ENCODE measurements around the gene SIGLEC1.

The SIGLEC1 gene

DNA sequence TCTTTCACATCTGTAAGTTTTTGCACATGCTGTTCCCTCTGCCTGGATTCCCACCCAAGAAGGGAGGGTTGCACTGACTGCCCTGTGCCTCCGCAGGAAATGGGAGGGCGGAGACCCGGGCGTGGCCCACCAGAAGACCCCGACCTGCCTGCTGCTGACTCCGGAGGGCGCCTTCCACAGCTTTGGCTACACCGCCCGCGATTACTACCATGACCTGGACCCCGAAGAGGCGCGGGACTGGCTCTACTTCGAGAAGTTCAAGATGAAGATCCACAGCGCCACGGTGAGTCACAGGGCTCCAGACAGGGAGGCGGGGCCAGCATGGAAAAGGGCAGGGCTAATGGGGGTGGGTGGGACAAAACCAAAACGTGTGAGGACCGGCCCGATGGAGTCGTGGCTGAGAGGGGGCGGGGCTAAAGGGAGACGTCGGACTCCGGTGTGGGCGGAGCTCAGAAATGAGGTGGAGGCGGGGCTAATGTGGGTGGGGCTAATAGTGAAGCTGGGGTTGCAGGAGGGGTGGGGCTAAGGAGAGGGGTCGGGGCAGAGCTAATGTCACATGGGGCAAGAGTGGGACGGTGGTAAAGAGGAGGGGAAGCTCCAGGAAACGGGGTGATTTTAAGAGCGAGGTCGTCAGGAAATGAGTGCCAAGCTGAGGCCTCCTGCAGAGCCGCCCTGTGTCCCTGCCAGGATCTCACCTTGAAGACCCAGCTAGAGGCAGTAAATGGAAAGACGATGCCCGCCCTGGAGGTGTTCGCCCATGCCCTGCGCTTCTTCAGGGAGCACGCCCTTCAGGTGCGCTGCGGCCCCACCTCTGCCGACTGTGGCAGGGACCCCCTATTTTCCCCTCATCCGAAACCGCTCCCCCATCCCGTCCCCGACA lies 32.6 kb upstream of the SIGLEC1 start:
- peak; percentile 80 for DNase-seq (ENCODE audit: low spot score)

- no peak for DNase-seq (ENCODE audit: low spot score)
Measured at GRCh38 chr20:3744037-3744436, 31.6 kb upstream of the SIGLEC1 start.

- DNase-seq (ENCODE audit: low spot score): no peak
Measured at GRCh38 chr20:3743251-3743650, 30.9 kb upstream of the SIGLEC1 start.

GRCh38 chr20:3741836-3742458 lies 29.5 kb upstream of the SIGLEC1 start:
- no peak for DNase-seq (ENCODE audit: low spot score)

GRCh38 chr20:3740615-3741301 lies 28.4 kb upstream of the SIGLEC1 start:
- no peak for DNase-seq (ENCODE audit: low spot score)

GRCh38 chr20:3739926-3740451 lies 27.6 kb upstream of the SIGLEC1 start:
- DNase-seq (ENCODE audit: low spot score): no peak

- no peak for DNase-seq (ENCODE audit: low spot score)
Measured at GRCh38 chr20:3739054-3739925, 26.9 kb upstream of the SIGLEC1 start.

DNA sequence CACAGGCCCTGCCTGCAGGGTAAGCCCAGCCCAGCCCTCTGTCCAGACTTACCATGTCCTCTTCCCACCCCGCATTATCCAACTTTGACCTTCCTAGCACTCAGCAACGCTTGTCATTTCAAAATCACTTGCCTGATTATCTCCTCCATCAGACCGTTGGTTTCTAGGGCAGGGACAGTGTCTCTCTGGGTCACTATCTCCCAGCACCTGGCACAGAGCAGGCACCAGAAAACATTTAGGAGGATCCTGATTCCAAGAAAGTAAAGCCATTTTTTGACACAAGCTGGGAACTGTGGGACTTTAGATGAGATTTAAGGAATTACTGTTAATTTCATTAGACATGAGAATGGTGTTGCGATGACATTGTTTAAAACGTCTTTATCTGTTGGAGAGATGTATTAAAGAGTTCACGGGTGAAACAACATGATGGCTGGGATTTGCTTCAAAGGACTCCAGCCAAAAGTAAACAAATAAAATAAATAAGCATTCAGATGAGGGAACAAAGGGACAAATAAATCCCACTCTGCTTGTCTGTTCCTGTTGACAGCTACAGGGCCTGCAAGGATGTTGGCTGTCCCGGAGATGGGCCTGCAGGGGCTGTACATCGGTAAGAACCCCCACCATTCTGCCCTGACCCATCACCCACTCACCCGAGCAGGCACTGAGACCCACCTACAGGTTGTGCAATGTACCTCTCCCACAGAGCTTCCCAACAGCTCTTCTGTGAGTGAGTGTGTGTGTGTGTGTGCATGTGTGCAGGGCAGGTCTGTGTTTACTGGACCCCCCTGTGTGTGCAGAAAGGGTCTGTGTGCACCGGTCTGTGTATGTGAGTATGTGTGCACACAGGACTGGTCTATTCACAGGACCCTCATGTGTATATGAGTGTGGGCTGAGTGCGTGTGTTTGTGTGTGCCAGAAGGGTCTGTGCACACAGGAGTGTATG lies 26.0 kb upstream of the SIGLEC1 start:
- no peak for DNase-seq (ENCODE audit: low spot score)

DNA sequence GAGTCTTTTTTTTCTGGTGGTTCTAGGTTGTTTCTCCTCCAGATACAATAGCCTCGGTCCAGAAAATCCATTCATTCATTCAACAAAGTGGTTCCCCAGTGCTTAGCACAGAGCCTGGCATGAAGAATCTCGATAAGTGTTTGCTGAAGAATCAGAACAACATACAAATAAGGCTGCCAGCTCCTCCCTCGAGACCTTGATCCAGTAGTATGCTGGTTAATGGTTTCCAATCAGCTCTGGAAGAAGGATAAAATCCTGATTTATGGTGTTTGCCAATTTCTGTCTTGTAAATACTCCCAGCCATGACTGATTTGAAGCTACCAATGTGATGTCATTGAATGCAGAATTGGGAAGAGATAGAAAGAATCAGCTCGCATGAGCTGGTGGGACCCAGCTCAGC lies 23.4 kb upstream of the SIGLEC1 start:
- DNase-seq (ENCODE audit: low spot score): no peak

DNA sequence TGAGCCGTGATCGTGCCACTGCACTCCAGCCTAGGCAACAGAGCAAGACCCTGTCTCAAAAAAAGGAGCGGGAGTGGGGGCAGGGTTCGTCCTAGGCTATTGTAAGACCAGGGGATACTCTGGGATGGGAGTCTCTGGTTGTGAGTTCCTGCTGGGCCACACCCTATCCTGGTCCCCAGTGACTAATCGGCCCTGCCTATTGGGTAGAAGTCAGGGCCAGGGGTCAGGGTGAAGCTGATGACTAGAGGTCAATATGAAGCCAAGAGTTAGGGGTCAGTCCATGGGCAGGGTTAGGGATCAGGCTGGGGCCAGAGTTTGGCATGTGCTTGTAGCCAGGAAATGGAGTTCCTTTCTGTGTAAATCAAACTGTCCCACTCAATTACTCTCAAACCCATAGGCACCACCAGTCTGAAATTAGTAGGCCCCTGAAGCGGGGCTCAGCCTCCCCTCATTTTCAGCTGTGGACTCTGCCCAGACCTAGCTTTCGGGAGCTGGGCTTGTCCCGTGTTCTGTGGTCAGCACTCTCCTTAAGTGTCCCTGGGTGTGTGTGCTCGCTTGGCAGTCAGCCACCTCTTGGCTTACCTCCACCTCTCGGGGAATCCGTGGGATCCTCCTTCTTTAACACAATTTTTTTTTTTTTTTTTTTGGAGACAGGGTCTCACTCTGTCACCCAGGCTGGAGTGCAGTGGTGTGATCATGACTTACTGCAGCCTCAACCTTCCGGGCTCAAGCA lies 21.9 kb upstream of the SIGLEC1 start:
- peak; percentile 35 for DNase-seq (ENCODE audit: low spot score)

GRCh38 chr20:3733119-3733995 lies 21.0 kb upstream of the SIGLEC1 start:
- no peak for DNase-seq (ENCODE audit: low spot score)

GRCh38 chr20:3732327-3733118 lies 20.1 kb upstream of the SIGLEC1 start, which contains the start of gene HSPA12B:
Gene HSPA12B, plus strand, starts transcription at chr20:3732685. Its CDS starts 5,990 bp downstream, at chr20:3738675.
- DNase-seq (ENCODE audit: low spot score): no peak

- no peak for DNase-seq (ENCODE audit: low spot score)
Measured at GRCh38 chr20:3731944-3732326, 19.5 kb upstream of the SIGLEC1 start.

- no peak for DNase-seq (ENCODE audit: low spot score)
Measured at GRCh38 chr20:3730803-3731672, 18.6 kb upstream of the SIGLEC1 start.

DNA sequence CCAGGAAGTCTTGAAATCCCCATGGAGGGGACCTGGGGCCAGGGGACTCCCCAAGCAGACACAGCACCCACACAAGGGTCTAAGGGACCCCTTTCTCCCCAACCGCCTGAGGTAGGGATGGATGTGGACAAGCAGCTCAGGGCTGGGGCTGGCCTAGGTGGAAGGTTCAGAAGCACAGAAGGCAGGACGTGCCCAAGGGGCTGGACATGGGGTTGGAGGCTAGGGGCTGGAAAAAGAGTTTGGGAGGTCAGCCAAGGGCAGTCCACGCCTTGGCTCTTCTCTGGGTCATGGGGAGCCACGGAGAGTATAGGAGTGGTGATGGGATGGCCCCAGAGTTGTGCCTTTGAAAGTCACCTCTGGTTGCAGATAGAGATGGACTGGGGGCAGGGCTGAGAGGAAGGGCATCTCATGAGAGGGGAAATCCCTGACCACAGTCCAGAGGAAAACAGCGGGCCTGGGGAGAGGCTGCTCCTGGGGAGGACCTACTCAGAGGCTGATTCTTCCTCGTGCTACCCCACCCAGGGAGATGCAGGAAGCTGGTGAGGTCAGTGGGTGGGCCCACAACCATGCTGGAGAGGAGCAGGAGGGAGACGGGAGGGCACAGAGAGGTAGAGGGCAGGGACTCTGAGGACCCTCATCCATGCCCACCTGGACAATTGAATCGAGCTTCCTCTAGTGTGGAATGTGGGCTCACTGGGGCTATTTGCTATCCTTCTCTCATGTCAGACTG lies 17.6 kb upstream of the SIGLEC1 start:
- no peak for DNase-seq (ENCODE audit: low spot score)

DNA sequence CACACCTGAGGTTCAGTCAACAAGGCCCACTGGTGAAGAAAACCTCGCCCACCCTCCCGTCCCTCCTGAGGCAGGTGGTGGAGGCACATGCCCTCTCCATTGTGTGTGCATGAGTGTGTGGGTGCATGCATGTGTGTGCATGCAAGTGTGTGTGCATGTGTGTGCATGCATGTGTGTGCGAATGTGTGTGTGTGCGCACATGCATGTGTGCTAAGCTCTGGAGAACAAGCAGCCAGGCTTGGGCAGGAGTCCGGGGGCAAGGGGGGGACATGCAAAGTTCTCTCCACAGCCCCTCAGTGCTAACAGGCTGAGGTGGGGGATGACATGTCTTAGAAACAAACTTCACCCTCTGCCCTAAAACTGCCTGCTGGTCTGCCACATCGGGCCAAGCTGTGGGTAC lies 17.0 kb upstream of the SIGLEC1 start:
- DNase-seq (ENCODE audit: low spot score): no peak

Measured in LoVo (cell line).